ENCODE measurements around the gene PPP1R10.

DNA sequence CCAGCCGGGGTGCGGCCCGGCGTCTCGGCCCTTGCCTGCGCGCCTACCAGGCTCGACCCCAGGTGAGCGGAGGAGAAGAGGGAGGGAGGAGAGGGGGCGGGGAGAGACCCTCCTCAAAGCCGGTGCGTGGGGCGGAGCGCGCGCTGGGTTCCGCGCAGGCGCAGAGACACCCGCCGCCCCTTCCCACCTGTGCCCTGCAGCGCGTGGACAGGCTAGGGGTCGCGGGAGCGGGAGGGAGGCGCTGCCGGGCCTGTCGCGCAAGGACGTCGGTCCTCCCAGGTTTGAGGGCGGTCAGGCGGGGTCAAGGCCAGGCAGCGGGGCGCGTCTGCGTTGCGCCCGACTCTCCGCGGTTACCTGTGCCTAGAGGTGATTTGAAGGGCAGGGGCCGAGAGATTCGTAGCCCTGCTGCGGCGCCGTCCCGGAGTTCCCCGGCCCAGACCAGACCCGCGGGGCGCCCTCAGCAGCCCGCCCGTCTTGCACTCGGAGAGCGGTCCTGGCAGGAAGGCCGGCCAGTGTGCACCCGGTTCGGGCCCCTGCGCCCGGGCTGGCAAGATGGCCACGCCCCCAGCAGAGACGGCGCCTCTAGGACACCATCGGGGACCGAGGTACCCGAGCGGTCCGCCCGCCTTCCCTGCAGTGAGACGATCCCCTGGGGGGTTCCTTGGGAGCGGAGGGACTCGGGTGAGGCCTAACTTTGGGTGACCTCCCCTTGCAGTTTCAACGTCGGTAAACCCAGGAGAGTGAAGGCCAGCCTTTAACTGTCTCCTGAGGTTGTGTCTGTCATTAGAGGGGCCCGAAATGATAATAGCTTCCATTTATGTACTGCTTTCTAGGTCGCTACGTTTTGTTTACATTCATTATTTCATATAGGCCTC, 30.4 kb upstream of the PPP1R10 start:
- TF ChIP-seq CTCF (IDR thresholded peaks at IDR 0.05; ENCODE audit: low read length) (no peak), EZH2 (optimal IDR thresholded peaks at IDR 0.05; ENCODE audit: low read depth, low read length) (no peak)
